Measurements from ENCODE around the gene SPRY2. TPM values are rescaled to one million over a fixed set of nuclear protein-coding genes. Genes with fewer than 3 reads are reported as not detected.

SPRY2 gene
- total and polyA plus RNA-seq, 2 of the 8 experiments (the other 6 are each of a cell fraction or from before 2014, with no cell fraction given), result 37.7 to 37.9 TPM

DNA sequence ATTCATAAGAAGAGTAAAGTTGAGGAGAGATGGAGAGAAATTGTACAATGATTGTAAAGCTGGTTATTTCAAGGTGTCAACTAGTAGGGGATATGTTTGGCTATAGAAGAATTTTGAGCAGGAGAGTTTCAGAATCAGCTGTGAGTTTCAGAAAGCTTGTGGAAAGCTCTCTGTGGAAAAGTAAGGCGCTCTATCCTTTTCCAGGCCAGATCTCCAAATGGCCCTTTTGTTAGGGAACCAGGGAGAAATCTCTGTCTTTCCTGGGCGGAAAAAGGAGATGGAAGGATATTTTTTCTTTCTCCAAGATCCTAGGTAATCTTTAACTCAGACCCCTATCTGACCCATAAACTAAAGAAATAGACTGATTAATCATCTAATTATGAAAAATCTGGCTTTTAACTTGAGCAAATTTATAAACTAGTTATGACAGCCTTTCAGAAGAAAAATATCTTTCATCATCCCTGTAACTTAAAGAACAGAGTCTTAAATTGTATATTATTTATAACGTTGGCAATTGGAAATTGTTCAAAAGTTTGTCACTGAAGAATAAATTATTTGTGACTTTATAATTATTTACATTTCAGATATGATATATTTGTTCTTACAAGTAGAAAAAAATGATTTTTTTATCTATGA is 34.5 kb downstream of the SPRY2 start:
- no peak overlapping the region for H3K14ac ChIP-seq (ENCODE audit: insufficient read length)
- no peak overlapping the region for H4K8ac ChIP-seq (ENCODE audit: extremely low read depth, insufficient read depth, low read length)
- no peak overlapping the region for H3K4me2 ChIP-seq (ENCODE audit: insufficient read depth in 1 of 2, low read depth in 2 of 2, low read length in 2 of 2)
- H2BK5ac ChIP-seq (ENCODE audit: low read depth, low read length), result no peak overlapping the region
- no peak overlapping the region for H3K27ac ChIP-seq (ENCODE audit: low read depth, low read length)
- no peak overlapping the region for H4K5ac ChIP-seq (ENCODE audit: insufficient read length, low read depth, low read length)
- H3K4ac ChIP-seq (replicated peaks; ENCODE audit: insufficient read length, low read depth, low read length), result no peak overlapping the region
- 84% methylated on average over 3 of the region's 3 CpGs; no CpG with 5 or more reads in 1 of the 2 experiments for WGBS, 2 experiments (ENCODE audit: extremely low coverage in 1 of 2, insufficient coverage in 1 of 2, insufficient read length in 1 of 2, insufficient replicate concordance in 2 of 2, low coverage in 1 of 2, low lambda C conversion rate in 2 of 2, missing lambda C conversion rate in 1 of 2)
- no peak overlapping the region for H3K56ac ChIP-seq (replicated peaks; ENCODE audit: insufficient read length, low read depth, low read length)
- no peak overlapping the region for H3K9ac ChIP-seq (replicated peaks in 1 of 4; ENCODE audit: extremely low read depth in 1 of 4, low read depth in 3 of 4, low read length in 3 of 4)
- FAIRE-seq (no peak), DNase-seq (ENCODE audit: low read depth in 1 of 2, low spot score in 2 of 2) (no peak)
- H2BK12ac ChIP-seq (ENCODE audit: low read depth, low read length), result no peak overlapping the region
- H2BK15ac ChIP-seq (ENCODE audit: low read length), result no peak overlapping the region
- H2BK20ac ChIP-seq (ENCODE audit: low read length), result no peak overlapping the region
- no peaks in the 10 kb centered on the region for H3K36me3 ChIP-seq (ENCODE audit: control insufficient read depth in 2 of 4, insufficient read depth in 4 of 4, low read length in 3 of 4)
- no peaks in the 10 kb centered on the region for H3K79me1 ChIP-seq (ENCODE audit: low read depth, low read length)
- H3K4me1 ChIP-seq (replicated peaks in 1 of 4; ENCODE audit: control insufficient read depth in 3 of 4, insufficient read depth in 4 of 4, low read length in 3 of 4), result no peaks in the 10 kb centered on the region
- H2AFZ ChIP-seq (ENCODE audit: low read length), result no peak overlapping the region
- H2BK120ac ChIP-seq (replicated peaks; ENCODE audit: low read depth, low read length), result no peak overlapping the region
- H3K23me2 ChIP-seq (ENCODE audit: low read depth, low read length), result no peaks in the 10 kb centered on the region
- H3K79me2 ChIP-seq (ENCODE audit: control insufficient read depth in 1 of 2, insufficient read depth in 2 of 2, low read length in 2 of 2), result no peaks in the 10 kb centered on the region
- H3K27me3 ChIP-seq (replicated peaks in 1 of 4; ENCODE audit: control insufficient read depth in 3 of 4, extremely low read depth in 1 of 4, insufficient read depth in 3 of 4, low read length in 3 of 4), result no peaks in the 10 kb centered on the region
- H3K23ac ChIP-seq (ENCODE audit: insufficient read length), result no peak overlapping the region
- POLR2A ChIA-PET (ENCODE audit: partially characterized antibody), result no interaction called here
- no peak overlapping the region for H2AK5ac ChIP-seq (ENCODE audit: low read depth, low read length)
- no peaks in the 10 kb centered on the region; a peak in 1 of 4 replicates for H3K9me3 ChIP-seq (ENCODE audit: insufficient read depth in 2 of 2, low read depth in 1 of 2, low read length in 1 of 2)
- H3K4me3 ChIP-seq (ENCODE audit: extremely low read depth in 1 of 4, insufficient read depth in 2 of 4, low read depth in 3 of 4, low read length in 4 of 4), result no peak overlapping the region
- H4K91ac ChIP-seq (replicated peaks; ENCODE audit: insufficient read length, low read length), result no peak overlapping the region
- CTCF ChIA-PET (ENCODE audit: partially characterized antibody), result interaction anchor here (0.7 to 1.4 kb wide), 4 partner anchors 9 to 94 kb away, joined by 3 to 4 read pairs (median 3); no protein-coding TSS in a partner anchor
- H3K18ac ChIP-seq (ENCODE audit: extremely low read depth, low read length), result no peak overlapping the region
- no peaks in the 10 kb centered on the region for H4K20me1 ChIP-seq (replicated peaks in 1 of 2; ENCODE audit: control insufficient read depth in 1 of 2, insufficient read depth in 2 of 2, low read length in 2 of 2)
- TF ChIP-seq RBBP5 (IDR thresholded peaks at IDR 0.05; ENCODE audit: borderline replicate concordance, low read depth, low read length) (no peak), BRCA1 (IDR thresholded peaks at IDR 0.05; ENCODE audit: low read depth, low read length) (no peak), SP2 (IDR thresholded peaks at IDR 0.05; ENCODE audit: low read length) (no peak), EZH2 (IDR thresholded peaks at IDR 0.05; ENCODE audit: low read depth, low read length, severe bottlenecking) (no peak), SRF (IDR thresholded peaks at IDR 0.05; ENCODE audit: low read depth, low read length) (no peak), KDM4A (IDR thresholded peaks at IDR 0.05; ENCODE audit: low read depth, low read length, severe bottlenecking) (no peak), SIN3A (conservative IDR thresholded peaks at IDR 0.05 in 1 of 2, IDR thresholded peaks at IDR 0.05 in 1 of 2; ENCODE audit: low read depth in 1 of 2, low read length in 2 of 2) (no peak), MAFK (IDR thresholded peaks at IDR 0.05; ENCODE audit: low read depth, low read length) (no peak), TCF12 (IDR thresholded peaks at IDR 0.05; ENCODE audit: low read depth, low read length) (no peak)

Data from H1 (cell line).